ENCODE results near the gene TMEM170A.

The TMEM170A gene

GRCh38 chr16:75486014-75486675 is 21.7 kb upstream of the TMEM170A start:
- Mint-ChIP-seq H3K27ac (peak overlapping the region in 1 of 2 donors; percentile 37), H3K9me3 (no peaks in the 10 kb centered on the region), H3K27me3 (peaks cover 22% of the 10 kb centered on the region), H3K4me3 (no peak overlapping the region), H3K4me1 (no peaks in the 10 kb centered on the region)
- DNase-seq (no peak), ATAC-seq (no peak)

- no peaks in the 10 kb centered on the region for H3K9me3 Mint-ChIP-seq
- ATAC-seq, result no peak
- no peak overlapping the region for H3K4me3 Mint-ChIP-seq
- H3K4me1 Mint-ChIP-seq, result no peaks in the 10 kb centered on the region
- DNase-seq, result no peak
- peaks cover 22% of the 10 kb centered on the region for H3K27me3 Mint-ChIP-seq
- no peak overlapping the region for H3K27ac Mint-ChIP-seq
These were observed 20.9 kb upstream of the TMEM170A start for GRCh38 chr16:75485230-75486013.

- DNase-seq (no peak), ATAC-seq (no peak)
- no peaks in the 10 kb centered on the region for H3K4me1 Mint-ChIP-seq
- no peak overlapping the region for H3K4me3 Mint-ChIP-seq
- no peaks in the 10 kb centered on the region for H3K9me3 Mint-ChIP-seq
- H3K27ac Mint-ChIP-seq, result no peak overlapping the region
- peaks cover 25% of the 10 kb centered on the region for H3K27me3 Mint-ChIP-seq
These were observed 18.7 kb upstream of the TMEM170A start for GRCh38 chr16:75483222-75483621.

- no peak overlapping the region for H3K4me3 Mint-ChIP-seq
- DNase-seq (no peak), ATAC-seq (no peak)
- no peaks in the 10 kb centered on the region for H3K4me1 Mint-ChIP-seq
- H3K27me3 Mint-ChIP-seq, result peaks cover 32% of the 10 kb centered on the region
- no peak overlapping the region for H3K27ac Mint-ChIP-seq
- no peaks in the 10 kb centered on the region for H3K9me3 Mint-ChIP-seq
These were observed 18.1 kb upstream of the TMEM170A start for GRCh38 chr16:75482434-75483205.

- Mint-ChIP-seq H3K27me3 (peaks cover 33% of the 10 kb centered on the region), H3K27ac (no peak overlapping the region), H3K4me1 (no peaks in the 10 kb centered on the region), H3K4me3 (no peak overlapping the region), H3K9me3 (no peaks in the 10 kb centered on the region)
- no peak for DNase-seq
- ATAC-seq, result no peak
These were observed 17.0 kb upstream of the TMEM170A start for GRCh38 chr16:75481475-75481874.

GRCh38 chr16:75479421-75479990 is 15.0 kb upstream of the TMEM170A start:
- ATAC-seq (no peak), DNase-seq (no peak)
- H3K4me1 Mint-ChIP-seq, result no peaks in the 10 kb centered on the region
- H3K27me3 Mint-ChIP-seq, result peaks cover 19% of the 10 kb centered on the region
- H3K27ac Mint-ChIP-seq, result no peak overlapping the region
- H3K9me3 Mint-ChIP-seq, result no peaks in the 10 kb centered on the region
- no peak overlapping the region for H3K4me3 Mint-ChIP-seq

- no peak for DNase-seq
- Mint-ChIP-seq H3K27me3 (peaks cover 19% of the 10 kb centered on the region), H3K4me1 (no peaks in the 10 kb centered on the region), H3K9me3 (no peaks in the 10 kb centered on the region), H3K27ac (no peak overlapping the region), H3K4me3 (no peak overlapping the region)
- ATAC-seq, result no peak
These were observed 14.2 kb upstream of the TMEM170A start for GRCh38 chr16:75478480-75479345.

- no peak for DNase-seq
- Mint-ChIP-seq H3K9me3 (no peaks in the 10 kb centered on the region), H3K27ac (peak overlapping the region in 1 of 2 donors; percentile 65), H3K4me3 (no peak overlapping the region), H3K27me3 (peaks cover 19% of the 10 kb centered on the region), H3K4me1 (no peaks in the 10 kb centered on the region)
- no peak for ATAC-seq
These were observed 13.4 kb upstream of the TMEM170A start for GRCh38 chr16:75477680-75478473.

- no peaks in the 10 kb centered on the region for H3K4me1 Mint-ChIP-seq
- DNase-seq (no peak), ATAC-seq (no peak)
- no peak overlapping the region for H3K4me3 Mint-ChIP-seq
- no peaks in the 10 kb centered on the region for H3K9me3 Mint-ChIP-seq
- peaks cover 19% of the 10 kb centered on the region for H3K27me3 Mint-ChIP-seq
- H3K27ac Mint-ChIP-seq, result no peak overlapping the region
These were observed 12.3 kb upstream of the TMEM170A start for GRCh38 chr16:75476817-75477216.

GRCh38 chr16:75475420-75475847 is 10.9 kb upstream of the TMEM170A start:
- no peaks in the 10 kb centered on the region for H3K4me1 Mint-ChIP-seq
- DNase-seq (no peak), ATAC-seq (peak; percentile 61)
- no peaks in the 10 kb centered on the region for H3K9me3 Mint-ChIP-seq
- H3K27ac Mint-ChIP-seq, result no peak overlapping the region
- peaks cover 13% of the 10 kb centered on the region for H3K27me3 Mint-ChIP-seq
- H3K4me3 Mint-ChIP-seq, result no peak overlapping the region

- no peaks in the 10 kb centered on the region for H3K9me3 Mint-ChIP-seq
- no peaks in the 10 kb centered on the region for H3K4me1 Mint-ChIP-seq
- no peak overlapping the region for H3K4me3 Mint-ChIP-seq
- peaks cover 9% of the 10 kb centered on the region for H3K27me3 Mint-ChIP-seq
- no peak overlapping the region for H3K27ac Mint-ChIP-seq
- DNase-seq (no peak), ATAC-seq (no peak)
These were observed 8.7 kb upstream of the TMEM170A start for GRCh38 chr16:75472908-75473877.

GRCh38 chr16:75471723-75472633 is 7.5 kb upstream of the TMEM170A start:
- peak; percentile 67 for ATAC-seq
- H3K4me1 Mint-ChIP-seq, result no peaks in the 10 kb centered on the region

More at GRCh38 chr16:75471723-75472633, 7.5 kb upstream of the TMEM170A start:
- peak; percentile 13 to 22 for DNase-seq
- H3K9me3 Mint-ChIP-seq, result no peaks in the 10 kb centered on the region
- H3K4me3 Mint-ChIP-seq, result no peak overlapping the region
- H3K27me3 Mint-ChIP-seq, result no peaks in the 10 kb centered on the region
- H3K27ac Mint-ChIP-seq, result no peak overlapping the region

Measured in stimulated activated naive CD8-positive, alpha-beta T cell treated with anti-CD3 and anti-CD28 coated beads, Interleukin-15, amount 100 ng/mL, for 72 hours (primary cell).